ENCODE results near the gene PNN.
"Not testable (repeated sequence)": the region's sequence is repeated elsewhere in the genome, so short reads cannot be mapped to it uniquely, and the experiment has no call there.

Gene PNN

DNA sequence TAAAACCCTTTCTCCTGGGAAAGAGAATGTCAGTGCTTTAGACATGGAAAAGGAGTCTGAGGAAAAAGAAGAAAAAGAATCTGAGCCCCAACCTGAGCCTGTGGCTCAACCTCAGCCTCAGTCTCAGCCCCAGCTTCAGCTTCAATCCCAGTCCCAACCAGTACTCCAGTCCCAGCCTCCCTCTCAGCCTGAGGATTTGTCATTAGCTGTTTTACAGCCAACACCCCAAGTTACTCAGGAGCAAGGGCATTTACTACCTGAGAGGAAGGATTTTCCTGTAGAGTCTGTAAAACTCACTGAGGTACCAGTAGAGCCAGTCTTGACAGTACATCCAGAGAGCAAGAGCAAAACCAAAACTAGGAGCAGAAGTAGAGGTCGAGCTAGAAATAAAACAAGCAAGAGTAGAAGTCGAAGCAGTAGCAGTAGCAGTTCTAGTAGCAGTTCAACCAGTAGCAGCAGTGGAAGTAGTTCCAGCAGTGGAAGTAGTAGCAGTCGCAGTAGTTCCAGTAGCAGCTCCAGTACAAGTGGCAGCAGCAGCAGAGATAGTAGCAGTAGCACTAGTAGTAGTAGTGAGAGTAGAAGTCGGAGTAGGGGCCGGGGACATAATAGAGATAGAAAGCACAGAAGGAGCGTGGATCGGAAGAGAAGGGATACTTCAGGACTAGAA is 6.1 kb downstream of the PNN start:
- DNase-seq, result no peak

DNA sequence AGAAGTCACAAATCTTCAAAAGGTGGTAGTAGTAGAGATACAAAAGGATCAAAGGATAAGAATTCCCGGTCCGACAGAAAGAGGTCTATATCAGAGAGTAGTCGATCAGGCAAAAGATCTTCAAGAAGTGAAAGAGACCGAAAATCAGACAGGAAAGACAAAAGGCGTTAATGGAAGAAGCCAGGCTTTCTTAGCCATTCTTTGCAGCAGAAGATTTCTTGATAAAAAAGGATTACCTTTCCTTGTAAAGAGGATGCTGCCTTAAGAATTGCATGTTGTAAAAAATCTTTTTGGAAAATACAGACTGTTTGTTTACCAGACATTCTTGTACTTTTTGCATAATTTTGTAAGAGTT is 6.6 kb downstream of the PNN start:
- no peak for DNase-seq

DNA sequence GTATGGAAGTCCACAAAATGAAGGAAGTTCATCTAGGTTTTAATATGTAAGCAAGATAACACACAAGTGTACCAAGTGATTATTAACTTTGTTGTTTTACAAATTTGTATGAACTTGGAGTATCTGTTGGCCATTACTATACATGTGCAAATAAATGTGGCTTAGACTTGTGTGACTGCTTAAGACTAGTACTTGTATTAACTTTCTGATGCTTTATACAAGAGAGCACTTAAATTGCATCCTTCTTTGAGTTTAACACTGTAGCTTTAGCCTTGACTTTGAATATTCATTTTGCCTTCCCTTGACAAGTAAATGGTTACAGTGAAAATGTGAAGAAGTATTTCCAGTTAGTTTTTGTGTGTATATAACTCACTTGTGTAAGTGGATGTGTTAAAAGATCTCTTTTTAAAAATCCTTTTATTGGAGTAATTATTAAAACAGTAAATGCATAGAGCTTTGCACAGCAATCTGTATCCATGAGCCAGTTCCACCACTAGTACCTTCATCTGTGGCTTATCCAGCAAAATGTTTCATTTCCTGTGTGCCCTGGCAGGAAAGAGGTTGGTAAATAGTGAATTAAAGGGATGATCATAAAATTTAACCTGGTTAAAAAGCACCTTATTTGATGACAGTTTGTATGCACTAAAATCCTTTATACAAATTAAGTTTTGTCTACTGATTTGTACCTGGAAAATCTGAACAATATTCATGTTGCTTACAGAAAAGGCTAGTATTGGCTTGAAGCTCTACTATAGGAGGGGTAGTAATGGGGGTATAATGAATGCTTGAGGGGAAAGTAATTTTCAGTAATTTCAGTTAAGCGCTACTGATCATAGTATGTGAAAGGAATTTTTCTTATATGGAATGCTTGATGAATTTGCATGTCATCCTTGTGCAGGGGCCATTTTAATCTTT is 8.0 kb downstream of the PNN start:
- no peak for DNase-seq

DNA sequence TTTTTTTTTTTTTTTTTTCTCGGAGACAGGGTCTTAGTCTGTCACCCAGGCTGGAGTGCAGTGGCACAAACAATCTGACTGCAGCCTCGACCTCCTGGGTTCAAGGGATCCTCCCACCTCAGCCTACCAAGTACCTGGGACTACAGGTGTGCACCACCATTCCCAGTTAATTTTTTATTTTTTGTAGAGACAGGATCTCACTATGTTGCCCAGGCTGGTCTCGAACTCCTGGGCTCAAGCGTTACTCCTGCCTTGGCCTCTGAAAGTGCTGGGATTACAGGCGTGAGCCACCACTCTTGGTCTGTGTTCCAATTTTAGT is 8.6 kb downstream of the PNN start:
- DNase-seq, result not testable (repeated sequence)

DNA sequence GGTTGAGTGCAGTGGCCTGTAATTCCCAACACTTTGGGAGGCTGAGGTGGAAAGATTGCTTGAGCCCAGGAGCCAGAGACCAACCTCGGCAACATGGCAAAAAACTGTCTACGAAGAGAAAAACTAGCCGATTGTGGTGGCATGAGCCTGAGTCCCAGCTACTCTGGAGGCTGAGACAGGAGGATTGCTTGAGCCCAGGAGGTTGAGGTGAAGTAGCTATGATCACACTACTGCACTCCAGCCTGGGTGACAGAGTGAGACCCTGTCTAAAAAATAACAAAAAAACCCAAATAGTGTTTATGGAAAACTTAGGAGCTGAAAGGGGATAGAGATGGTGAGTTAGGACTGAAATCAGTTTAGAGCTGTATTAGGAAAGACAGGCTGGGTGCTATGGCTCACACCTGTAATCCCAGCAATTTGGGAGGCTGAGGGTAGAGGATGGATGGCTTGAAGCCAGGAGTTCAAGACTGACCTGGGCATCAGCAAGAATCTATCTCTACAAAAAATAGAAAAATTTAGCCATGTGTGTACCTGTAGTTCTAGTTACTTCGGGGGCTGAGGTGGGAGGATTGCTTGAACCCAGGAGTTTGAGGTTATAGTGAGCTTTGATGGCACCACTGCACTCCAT is 9.7 kb downstream of the PNN start:
- no peak for DNase-seq

DNA sequence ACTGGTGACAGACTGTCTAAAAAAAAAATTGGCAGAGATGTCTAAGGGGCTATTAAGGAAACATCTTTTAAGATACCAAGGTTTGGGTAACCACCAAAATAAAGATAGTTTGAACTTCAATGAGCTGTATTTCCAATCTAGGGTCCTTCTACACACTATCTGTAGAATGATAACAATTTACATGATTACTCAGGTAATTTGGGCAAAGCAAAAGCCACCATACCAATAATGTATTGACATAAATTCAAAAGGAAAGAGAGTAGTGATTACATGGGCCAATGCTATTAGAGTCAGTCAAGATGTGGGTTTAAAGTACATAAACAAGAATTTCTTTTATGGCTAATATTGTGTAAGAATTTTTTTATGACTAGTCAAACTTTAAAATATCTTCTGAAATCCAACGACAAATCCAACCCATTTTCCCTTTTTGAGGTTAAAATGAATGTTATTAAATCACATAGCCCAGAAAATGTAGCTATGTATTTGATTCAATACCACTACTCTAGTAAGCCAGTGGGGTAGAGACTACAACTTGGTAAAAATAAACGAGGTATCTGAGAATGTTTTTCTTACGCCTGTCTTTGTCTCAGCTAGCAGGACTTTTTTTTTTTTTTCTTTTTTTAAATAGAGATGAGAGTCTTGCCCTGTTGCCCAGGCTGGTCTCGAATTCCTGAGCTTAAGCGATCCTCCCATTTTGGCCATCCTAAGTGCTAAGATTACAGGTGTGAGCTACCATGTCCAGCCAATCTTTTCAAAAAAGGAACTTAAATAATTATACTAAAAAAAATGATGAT is 10.4 kb downstream of the PNN start:
- no peak for DNase-seq

DNA sequence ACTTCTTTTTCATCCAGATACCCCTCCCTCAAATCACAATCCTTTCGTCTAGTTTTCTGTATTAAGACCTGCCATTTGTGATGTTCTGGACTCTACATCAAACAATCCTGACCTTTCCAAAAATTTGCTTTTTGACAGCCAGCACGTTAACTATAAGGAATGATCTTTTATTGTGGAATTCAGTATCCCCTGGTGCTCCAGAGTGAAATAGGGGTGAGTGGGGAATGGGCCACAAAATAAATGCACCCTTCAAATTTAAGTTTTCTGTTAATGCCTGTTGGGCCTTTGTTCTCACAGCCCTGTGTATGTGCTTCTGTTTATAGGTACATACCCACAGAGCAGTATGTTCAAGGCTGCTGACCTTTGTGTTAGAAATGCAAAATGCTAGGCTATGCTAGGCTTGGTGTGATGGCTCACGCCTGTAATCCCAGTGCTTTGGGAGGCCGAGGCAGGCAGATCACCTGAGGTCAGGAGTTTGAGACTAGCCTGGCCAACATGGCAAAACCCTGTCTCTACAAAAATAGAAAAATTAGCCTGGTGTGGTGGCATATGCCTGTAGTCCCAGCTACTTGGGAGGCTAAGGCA is 12.0 kb downstream of the PNN start:
- no peak for DNase-seq

DNA sequence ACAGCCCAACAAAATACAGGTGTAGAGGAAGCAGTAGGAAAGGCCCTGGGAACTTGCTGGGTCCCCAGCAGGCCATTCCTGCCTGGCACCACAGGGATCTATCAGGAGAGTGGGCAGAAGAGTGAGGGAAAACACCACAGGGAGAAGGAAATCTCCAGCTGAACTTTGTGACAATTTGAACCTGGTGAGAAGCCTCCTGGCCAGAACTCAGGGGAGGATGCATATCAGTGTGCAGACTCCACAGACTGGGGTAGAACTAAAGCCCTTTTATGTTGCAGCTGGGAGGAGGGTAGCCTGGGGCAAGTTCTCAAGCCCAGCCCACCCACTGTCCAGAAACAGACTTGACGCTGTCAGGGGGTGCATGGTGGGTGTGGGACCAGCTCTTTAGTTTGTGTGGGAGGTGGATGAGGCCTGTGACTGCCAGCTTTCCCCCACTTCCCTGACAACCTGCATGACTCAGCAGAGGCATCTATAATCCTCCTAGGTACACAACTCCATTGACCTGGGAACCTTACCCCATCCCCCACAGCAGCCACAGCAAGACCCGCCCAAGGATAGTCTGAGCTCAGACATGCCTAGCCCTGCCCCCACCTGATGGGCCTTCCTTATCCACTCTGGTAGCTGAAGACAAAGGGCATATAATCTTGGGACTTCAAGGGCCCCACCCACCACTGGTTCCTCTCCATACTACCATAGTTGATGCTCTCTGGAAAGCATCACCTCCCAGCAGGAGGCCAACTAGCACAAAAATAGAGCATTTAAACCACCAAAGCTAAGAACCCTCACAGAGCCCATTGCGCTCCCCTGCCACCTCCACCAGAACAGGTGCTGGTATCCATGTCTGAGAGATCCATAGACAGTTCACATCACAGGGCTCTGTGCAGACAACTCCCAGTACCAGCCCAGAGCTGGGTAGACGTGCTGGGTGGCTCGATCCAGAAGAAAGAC is 28.9 kb downstream of the PNN start:
- DNase-seq, result no peak

DNA sequence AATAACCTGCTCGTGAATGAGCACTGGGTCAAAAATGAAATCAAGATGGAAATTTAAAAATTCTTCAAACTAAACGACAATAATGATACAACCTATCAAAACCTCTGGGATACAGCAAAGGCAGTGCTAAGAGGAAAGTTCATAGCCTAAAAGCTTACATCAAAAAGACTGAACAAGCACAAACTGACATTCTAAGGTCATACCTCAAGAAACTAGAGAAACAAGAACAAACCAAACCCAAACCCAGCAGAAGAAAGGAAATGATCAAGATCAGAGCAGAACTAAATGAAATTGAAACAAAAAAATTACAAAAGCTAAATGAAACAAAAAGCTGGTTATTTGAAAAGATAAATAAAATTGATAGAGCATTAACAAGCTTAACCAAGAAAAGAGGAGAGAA is 32.4 kb downstream of the PNN start:
- DNase-seq, result not testable (repeated sequence)

DNA sequence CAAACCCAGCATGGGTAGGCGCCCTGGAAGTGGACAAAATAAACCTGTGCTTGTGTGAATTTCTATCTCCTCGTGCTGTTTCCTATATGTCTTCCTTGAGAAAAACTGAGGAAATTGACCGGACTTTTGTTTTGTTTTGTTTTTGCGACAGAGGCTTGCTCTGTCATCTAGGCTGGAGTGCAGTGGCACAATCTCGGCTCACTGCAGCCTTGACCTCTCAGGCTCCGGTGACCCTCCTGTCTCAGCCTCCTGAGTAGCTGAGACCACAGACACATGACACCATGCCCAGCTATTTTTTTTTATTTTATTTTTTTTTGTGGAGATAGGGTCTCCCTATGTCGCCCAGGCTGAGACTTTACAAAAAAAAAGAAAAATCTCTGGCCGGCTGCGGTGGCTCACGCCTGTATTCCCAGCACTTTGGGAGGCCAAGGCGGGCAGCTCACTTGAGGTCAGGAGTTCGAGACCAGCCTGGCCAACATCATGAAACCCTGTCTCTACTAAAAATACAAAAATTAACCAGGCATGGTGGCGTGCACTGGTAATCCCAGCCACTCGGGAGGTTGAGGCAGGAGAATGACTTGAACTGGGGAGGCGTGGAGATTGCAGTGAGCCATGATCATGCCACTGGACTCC is 36.2 kb downstream of the PNN start:
- no peak for DNase-seq

DNA sequence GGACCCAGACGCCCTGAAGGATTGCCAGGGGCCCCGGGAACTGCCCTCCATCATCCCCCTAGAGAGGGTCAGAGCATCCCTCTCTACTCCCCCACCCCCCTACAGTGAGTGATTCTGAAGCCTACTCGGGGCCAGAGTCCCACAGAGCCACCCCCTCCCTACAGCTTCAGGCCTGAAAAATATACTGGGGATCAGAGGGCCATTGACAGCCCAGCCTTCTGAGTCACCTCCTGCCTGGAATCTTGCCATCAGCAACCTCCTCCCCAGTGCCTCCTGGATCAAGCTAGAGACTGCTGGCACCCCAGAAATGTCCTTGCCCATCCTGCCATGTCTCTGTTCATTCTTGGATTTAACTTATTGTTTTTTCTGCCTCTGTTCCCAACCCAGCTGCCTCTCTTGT is 37.0 kb downstream of the PNN start:
- DNase-seq, result no peak

DNA sequence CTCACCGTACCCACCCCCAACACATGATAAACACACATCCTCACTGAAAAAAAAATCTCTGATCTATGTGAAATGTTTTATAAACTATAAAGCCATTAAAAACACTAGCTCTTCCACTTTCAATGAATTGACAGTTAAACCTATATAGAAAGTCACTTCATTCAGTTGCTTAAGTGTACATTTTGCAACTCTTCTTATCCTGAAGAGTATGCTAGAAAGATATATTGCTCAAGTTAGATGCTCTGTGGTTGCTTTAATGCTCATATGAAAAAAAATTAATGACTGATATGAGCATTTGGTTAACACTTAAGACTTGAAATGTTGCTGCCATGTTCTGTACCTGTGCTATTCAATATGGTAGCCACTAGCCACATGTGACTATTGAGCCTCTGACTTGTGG is 37.6 kb downstream of the PNN start:
- no peak for DNase-seq

DNA sequence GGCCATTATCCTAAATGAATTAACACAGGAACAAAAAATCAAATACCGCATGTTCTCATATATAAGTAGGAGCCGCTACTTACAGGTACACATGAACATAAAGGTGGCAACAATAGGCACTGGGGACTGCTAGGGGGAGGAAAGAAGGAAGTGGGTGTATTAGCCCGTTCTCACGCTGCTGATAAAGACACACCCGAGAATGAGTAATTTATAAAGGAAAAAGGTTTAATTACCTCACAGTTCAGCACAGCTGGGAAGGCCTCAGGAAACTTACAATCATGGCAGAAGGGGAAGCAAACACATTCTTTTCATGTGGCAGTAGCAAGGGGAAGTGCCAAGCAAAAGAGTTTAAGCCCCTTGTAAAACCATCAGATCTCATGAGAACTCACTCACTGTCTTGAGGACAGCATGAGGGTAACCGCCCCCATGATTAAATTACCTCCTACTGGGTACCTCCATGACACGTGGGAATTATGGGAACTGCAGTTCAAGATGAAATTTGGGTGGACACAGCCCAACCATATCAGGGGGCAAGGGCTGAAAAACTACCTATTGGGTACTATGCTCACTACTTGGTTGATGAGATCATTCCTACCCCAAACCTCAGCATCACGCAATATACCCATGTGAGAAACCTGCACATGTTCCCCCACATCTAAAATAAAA is 42.3 kb downstream of the PNN start:
- no peak for DNase-seq

DNA sequence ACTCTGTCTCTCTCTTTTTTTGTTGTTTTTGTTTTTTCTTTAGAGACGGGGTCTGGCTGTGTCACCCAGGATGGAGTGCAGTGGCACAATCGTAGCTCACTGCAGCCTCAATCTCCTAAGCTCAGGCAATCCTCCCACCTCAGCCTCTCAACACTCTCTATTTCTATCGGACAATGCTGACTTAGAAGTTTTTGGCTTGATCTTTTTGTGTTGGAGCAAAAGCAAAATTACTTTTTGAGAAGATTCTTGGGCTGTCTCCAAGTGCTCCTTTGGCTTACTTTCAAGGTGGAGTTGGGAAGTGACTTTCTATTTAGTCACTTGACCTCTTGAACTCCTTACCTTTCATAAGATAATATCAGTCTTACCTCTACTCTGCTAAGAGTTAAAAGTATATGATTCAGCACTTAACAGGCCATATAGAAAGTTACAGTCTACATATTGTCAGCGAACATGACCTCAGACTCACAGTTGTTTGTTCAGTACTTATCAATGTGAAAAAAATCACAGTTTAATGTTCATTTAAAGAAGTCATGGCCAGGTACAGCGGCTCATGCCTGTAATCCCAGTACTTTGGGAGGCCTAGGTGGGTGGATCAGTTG is 43.2 kb downstream of the PNN start:
- no peak for DNase-seq

DNA sequence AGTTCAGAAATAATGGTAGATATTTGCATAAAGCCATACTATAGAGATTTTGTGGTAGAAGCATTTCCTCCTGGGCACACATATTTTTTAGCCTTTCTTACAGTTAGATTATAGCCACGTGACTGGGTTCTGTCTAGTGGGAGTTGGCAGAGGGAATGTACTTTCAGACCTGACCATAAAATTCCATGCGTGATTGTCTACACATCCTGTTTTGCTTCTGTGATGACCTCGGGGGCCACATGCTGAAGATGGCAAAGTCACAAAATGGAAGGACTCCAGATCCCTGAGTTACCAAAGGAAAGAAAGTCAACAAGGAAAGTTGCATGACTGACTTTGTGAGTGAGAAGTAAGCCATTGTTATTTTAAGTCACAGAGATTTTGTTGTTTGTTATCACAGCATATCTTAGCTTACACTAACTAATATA is 44.0 kb downstream of the PNN start:
- DNase-seq, result no peak

DNA sequence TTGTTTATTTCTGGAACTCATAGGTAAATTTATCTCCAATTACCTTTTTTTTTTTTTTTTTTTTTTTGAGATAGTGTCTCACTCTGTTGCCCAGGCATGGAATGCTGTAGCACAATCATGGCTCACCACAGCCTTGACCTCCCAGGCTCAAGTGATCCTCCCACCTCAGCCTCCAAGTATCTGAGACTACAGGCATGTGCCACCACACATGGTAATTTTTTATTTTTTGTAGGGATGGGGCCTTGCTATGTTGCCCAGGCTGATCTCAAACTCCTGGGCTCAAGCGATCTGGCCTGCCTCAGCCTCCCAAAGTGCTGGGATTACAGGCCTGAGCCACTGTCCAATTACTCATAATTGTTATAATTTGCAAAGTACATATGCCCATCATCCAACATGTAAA is 45.4 kb downstream of the PNN start:
- not testable (repeated sequence) for DNase-seq

DNA sequence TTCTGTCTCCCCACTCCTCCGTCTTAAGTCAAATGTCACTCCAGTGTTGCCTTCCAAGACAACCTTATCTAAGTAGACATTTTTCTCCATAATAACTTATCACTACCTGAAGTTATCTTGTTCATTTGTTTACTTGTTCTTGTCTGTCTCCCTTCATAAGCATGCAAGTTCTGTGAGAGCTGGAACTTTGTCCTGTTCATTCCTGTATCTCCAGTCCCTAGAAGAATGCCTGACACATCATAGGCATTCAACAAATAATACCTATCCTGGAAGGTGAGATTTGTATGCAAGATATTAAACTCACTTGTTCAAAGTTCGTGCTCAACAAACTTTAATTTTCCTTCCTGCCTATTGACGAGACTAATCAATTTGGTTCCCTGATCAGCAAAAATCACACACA is 53.0 kb downstream of the PNN start:
- DNase-seq, result no peak

DNA sequence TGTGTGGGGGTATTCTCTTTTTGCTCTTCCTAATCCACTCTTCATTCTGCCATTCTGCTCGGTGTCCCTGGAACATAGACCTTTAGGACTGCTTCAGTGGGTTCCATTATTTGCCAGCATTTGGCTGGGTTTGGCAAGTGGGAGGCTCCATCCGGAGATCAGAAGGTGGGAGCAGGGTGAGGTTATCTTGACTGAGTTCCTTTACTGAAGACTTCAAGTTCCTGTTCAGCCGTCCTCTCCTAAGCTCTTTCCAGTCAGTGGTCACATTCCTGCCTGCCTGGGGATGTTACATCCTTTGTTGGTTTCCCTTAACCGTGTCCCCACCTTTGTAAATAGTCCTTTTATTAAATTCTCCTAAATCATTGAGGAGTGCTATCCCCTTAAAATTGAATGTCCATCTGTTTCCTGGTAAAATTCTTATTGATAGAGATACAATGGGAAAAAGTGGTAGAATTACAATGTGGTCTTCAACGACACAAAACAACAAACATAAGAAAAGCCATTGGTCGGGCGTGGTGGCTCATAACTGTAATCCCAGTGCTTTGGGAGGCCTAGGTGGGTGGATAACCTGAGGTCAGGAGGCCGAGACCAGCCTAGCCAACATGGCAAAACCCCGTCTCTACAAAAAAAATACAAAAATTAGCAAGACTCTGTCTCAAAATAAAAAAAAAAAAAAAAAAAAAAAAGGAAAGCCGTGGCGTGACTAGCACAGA is 53.6 kb downstream of the PNN start:
- DNase-seq, result no peak

DNA sequence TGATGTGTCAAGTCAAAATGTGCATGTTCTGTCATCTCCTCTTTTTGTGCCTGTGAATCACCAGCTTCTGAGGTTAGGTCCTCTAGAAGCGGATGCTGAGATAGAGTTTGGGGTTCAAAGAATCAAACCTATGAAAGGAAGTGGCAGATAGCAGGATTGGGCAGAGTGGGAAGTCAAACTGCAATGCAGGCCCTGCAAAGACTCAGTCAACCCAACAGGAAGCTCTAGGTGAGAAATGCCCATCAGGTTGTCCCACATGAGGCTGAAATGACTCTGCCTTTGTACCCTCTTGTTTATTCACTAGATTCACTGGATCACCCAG is 54.1 kb downstream of the PNN start:
- DNase-seq, result peak; percentile 71

DNA sequence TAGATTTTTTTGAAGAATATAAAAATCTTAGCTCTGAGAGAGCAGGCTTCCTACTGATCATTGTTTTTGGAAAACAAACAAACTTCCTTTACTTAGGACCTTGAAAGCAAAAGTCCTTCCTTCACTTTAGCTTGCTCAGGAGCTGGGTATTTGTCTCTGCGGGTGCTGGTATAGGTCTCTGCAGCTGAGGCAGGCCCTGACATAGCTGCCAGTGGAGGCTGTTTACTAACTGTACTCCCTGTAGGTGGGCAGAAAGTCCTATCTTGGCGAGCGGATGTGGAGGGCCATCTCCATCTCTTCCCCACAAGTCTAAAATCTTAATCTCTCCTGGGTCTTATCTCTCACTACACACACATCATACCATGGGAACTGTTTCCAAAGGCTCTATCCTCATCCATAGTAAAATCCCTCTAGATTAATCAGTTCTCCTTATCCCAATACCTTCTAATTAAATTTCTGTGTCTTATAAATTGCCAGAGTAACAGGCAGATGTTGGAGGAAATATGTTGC is 54.6 kb downstream of the PNN start:
- no peak for DNase-seq

Measured in CD4-positive, alpha-beta T cell treated with Interleukin-10 for 1 hour (primary cell).